ENCODE results near the gene ZSCAN25.

The ZSCAN25 gene

GRCh38 chr7:99618726-99619125 is 2.0 kb downstream of the ZSCAN25 start:
- ATAC-seq = no peak

- no peak for ATAC-seq
These were observed 2.9 kb downstream of the ZSCAN25 start for GRCh38 chr7:99619571-99620130.

GRCh38 chr7:99621271-99621670 is 4.5 kb downstream of the ZSCAN25 start:
- no peak for ATAC-seq

- no peak for ATAC-seq
These were observed 5.8 kb downstream of the ZSCAN25 start for GRCh38 chr7:99622596-99622995.

- peak; percentile 23 to 34 for ATAC-seq
These were observed 6.4 kb downstream of the ZSCAN25 start for GRCh38 chr7:99623091-99623693.

- peak; percentile 43 to 53 for ATAC-seq
These were observed 7.1 kb downstream of the ZSCAN25 start for GRCh38 chr7:99623702-99624447.

- ATAC-seq = peak; percentile 84 to 89
These were observed 7.7 kb downstream of the ZSCAN25 start for GRCh38 chr7:99624484-99624883.

- ATAC-seq = no peak
These were observed 8.6 kb downstream of the ZSCAN25 start for GRCh38 chr7:99625321-99625720.

GRCh38 chr7:99625961-99626360 is 9.2 kb downstream of the ZSCAN25 start:
- no peak for ATAC-seq

- ATAC-seq = no peak
These were observed 9.9 kb downstream of the ZSCAN25 start for GRCh38 chr7:99626661-99627060.

- ATAC-seq = no peak
These were observed 10.8 kb downstream of the ZSCAN25 start for GRCh38 chr7:99627513-99627912.

- no peak for ATAC-seq
These were observed 12.0 kb downstream of the ZSCAN25 start for GRCh38 chr7:99628471-99629465.

GRCh38 chr7:99629643-99630042 is 12.9 kb downstream of the ZSCAN25 start:
- no peak for ATAC-seq

- peak; percentile 96 to 97 for ATAC-seq
These were observed 14.8 kb downstream of the ZSCAN25 start for GRCh38 chr7:99631295-99632109.

GRCh38 chr7:99637414-99637813 is 20.7 kb downstream of the ZSCAN25 start:
- peak; percentile 97 to 99 for ATAC-seq

GRCh38 chr7:99638731-99639130 is 22.0 kb downstream of the ZSCAN25 start:
- ATAC-seq = no peak

- no peak for ATAC-seq
These were observed 22.5 kb downstream of the ZSCAN25 start for GRCh38 chr7:99639267-99639666.

- no peak for ATAC-seq
These were observed 25.3 kb downstream of the ZSCAN25 start for GRCh38 chr7:99642027-99642426.

- no peak for ATAC-seq
These were observed 26.7 kb downstream of the ZSCAN25 start for GRCh38 chr7:99643464-99643863.

- no peak for ATAC-seq
These were observed 27.7 kb downstream of the ZSCAN25 start for GRCh38 chr7:99644431-99644830.

- no peak for ATAC-seq
These were observed 28.8 kb downstream of the ZSCAN25 start for GRCh38 chr7:99645590-99645989.

- peak; percentile 55 to 58 for ATAC-seq
These were observed 32.1 kb downstream of the ZSCAN25 start for GRCh38 chr7:99648843-99649242.
